Mesendoderm (in vitro differentiated cells): Measurements from ENCODE around the gene KCTD21.

Source experiments
- DNase-seq: peaks from one replicate; pipeline ENCODE4 v3.0.0; 2013
- H2AK5ac ChIP-seq: 2 replicates; pipeline ENCODE4 v1.6.1; 2013; ENCODE audit warnings: low read length, inconsistent platforms
- H2BK120ac ChIP-seq: 2 replicates; pipeline ENCODE4 v1.6.1; 2013; ENCODE audit warnings: low read depth, mild to moderate bottlenecking, low read length, moderate library complexity, mixed read lengths
- H2BK15ac ChIP-seq: replicated peaks from 2 replicates; pipeline ENCODE4 v1.6.1; 2013; ENCODE audit warnings: low read depth, mild to moderate bottlenecking, moderate library complexity
- H2BK5ac ChIP-seq: 2 replicates; pipeline ENCODE4 v1.6.1; 2013; ENCODE audit warnings: low read length, inconsistent platforms
- H3K18ac ChIP-seq: 2 replicates; pipeline ENCODE4 v1.6.1; 2013; ENCODE audit warnings: mild to moderate bottlenecking, low read length, mixed read lengths
- H3K23ac ChIP-seq: one replicate; pipeline ENCODE4 v1.6.1; 2013; ENCODE audit warnings: low read length
- H3K27ac ChIP-seq: 2 replicates; pipeline ENCODE4 v1.5.1; 2013; ENCODE audit warnings: low read depth, mild to moderate bottlenecking, inconsistent platforms, low read length, moderate library complexity
- H3K27me3 ChIP-seq: 2 replicates; pipeline ENCODE4 v1.6.1; 2013; ENCODE audit warnings: low read length, control low read depth, mild to moderate bottlenecking, inconsistent platforms; ENCODE audit not compliant: insufficient read depth, poor library complexity
- H3K36me3 ChIP-seq: 2 replicates; pipeline ENCODE4 v1.6.1; 2013; ENCODE audit warnings: low read length, inconsistent platforms; ENCODE audit not compliant: control insufficient read depth, insufficient read depth
- H3K4ac ChIP-seq: one replicate; pipeline ENCODE4 v1.6.1; 2013; ENCODE audit warnings: low read depth, mild to moderate bottlenecking, low read length, moderate library complexity
- H3K4me1 ChIP-seq: 2 replicates; pipeline ENCODE4 v1.6.1; 2013; ENCODE audit warnings: low read depth, low read length, inconsistent platforms; ENCODE audit not compliant: control insufficient read depth
- H3K4me2 ChIP-seq: 2 replicates; pipeline ENCODE4 v1.6.1; 2013; ENCODE audit warnings: low read length
- H3K4me3 ChIP-seq: 2 replicates; pipeline ENCODE4 v1.5.1; 2013; ENCODE audit warnings: mild to moderate bottlenecking, low read length
- H3K56ac ChIP-seq: one replicate; pipeline ENCODE4 v1.6.1; 2013; ENCODE audit warnings: low read length
- H3K79me1 ChIP-seq: 2 replicates; pipeline ENCODE4 v1.6.1; 2013; ENCODE audit warnings: low read length, inconsistent platforms
- H3K79me2 ChIP-seq: 2 replicates; pipeline ENCODE4 v1.6.1; 2013; ENCODE audit warnings: mild to moderate bottlenecking, low read length; ENCODE audit not compliant: control insufficient read depth, insufficient read depth
- H3K9ac ChIP-seq: 2 replicates; pipeline ENCODE4 v1.6.1; 2013; ENCODE audit warnings: low read length, inconsistent platforms
- H4K5ac ChIP-seq: one replicate; pipeline ENCODE4 v1.6.1; 2013; ENCODE audit warnings: low read length
- H4K8ac ChIP-seq: one replicate; pipeline ENCODE4 v1.6.1; 2013; ENCODE audit warnings: low read depth, mild to moderate bottlenecking, control low read depth, low read length, moderate library complexity
- WGBS: extraction: QIAGEN DNeasy Blood & Tissue Kit; methylation state at CpG from one replicate; pipeline ENCODE4 v1.1.7; 2013; ENCODE audit warnings: low lambda C conversion rate, missing lambda C conversion rate; ENCODE audit not compliant: insufficient coverage; ENCODE audit errors: extremely low coverage; 5-methylcytosine and 5-hydroxymethylcytosine counted together

KCTD21 gene

GRCh38 chr11:78139422-78140391, 48.7 kb downstream of the KCTD21 start, which contains the start of gene ALG8:
TSS of gene ALG8 (minus strand) at chr11:78139626. CDS start at chr11:78139588, 38 bp downstream.
- Histone ChIP-seq H2BK120ac (no peak within 1 kb of the TSS), H2BK15ac (no peak within 1 kb of the TSS), H3K4me1 (peaks cover 4% of the 10 kb centered on the region), H3K36me3 (no peaks in the 10 kb centered on the region), H2BK5ac (peak within 1 kb of the TSS; percentile 92), H3K9ac (peak within 1 kb of the TSS; percentile 99), H3K27ac (peak within 1 kb of the TSS; percentile 13), H3K27me3 (no peaks in the 10 kb centered on the region), H2AK5ac (peak within 1 kb of the TSS; percentile 99), H3K56ac (peak within 1 kb of the TSS; percentile 100), H3K79me1 (peaks cover 9% of the 10 kb centered on the region), H3K4ac (peak within 1 kb of the TSS; percentile 97), H3K79me2 (peaks cover 10% of the 10 kb centered on the region), H3K4me2 (peak within 1 kb of the TSS; percentile 91), H3K23ac (no peak within 1 kb of the TSS), H3K18ac (peak within 1 kb of the TSS; percentile 91), H3K4me3 (peak within 1 kb of the TSS; percentile 85), H4K8ac (peak within 1 kb of the TSS; percentile 92), H4K5ac (peak within 1 kb of the TSS; percentile 99)
- DNase-seq = peak; percentile 97
- WGBS = no CpG with 5 or more reads among the region's 52 CpGs

DNA sequence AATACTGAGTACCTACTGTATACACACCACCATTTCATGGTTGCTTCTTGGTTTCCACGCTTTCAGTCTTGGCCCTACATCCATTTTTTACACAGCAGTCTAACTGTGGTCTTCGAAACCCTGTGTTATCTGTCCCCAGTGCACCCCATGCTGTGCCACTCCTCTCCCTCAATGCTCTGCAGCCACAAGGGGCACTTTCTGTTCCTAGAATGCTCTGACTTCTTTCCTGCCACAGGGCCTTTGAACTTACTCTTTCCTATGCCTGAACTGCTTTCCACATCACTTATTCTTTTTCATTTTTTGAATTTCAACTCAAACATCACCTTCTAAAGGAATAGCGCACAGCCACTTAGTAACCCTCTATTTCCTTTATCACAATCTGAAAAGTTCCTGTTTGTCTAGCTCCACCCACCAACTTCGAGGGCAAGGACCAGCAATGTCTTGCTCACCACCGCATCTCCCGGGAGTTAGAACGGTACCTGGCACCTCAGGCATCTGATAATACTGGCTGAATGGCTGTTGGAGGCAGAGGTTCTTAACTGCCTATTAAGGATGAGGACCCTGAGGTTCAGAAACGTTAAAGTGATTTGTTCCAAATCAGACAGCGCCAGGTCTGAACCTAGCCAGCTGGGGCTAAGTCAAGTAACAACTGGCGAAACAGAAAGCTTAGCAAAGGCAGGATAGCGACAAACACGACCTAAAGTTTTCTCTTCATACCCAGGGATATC, 49.6 kb downstream of the KCTD21 start:
- peak overlapping the region; percentile 99 for H2AK5ac ChIP-seq
- peak; percentile 66 for DNase-seq
- peak overlapping the region; percentile 100 for H3K56ac ChIP-seq
- H2BK15ac ChIP-seq = no peak overlapping the region
- H3K4me2 ChIP-seq = peak overlapping the region; percentile 91
- peak overlapping the region; percentile 99 for H4K5ac ChIP-seq
- peak overlapping the region; percentile 99 for H3K9ac ChIP-seq
- peaks cover 9% of the 10 kb centered on the region for H3K79me1 ChIP-seq
- no CpG with 5 or more reads among the region's 12 CpGs for WGBS
- peak overlapping the region; percentile 85 for H3K4me3 ChIP-seq
- peak overlapping the region; percentile 87 for H4K8ac ChIP-seq
- no peak overlapping the region for H2BK120ac ChIP-seq
- H3K23ac ChIP-seq = no peak overlapping the region
- H3K4ac ChIP-seq = peak overlapping the region; percentile 97
- peak overlapping the region; percentile 92 for H2BK5ac ChIP-seq
- H3K79me2 ChIP-seq = peaks cover 10% of the 10 kb centered on the region
- peaks cover 4% of the 10 kb centered on the region for H3K4me1 ChIP-seq
- H3K27me3 ChIP-seq = no peaks in the 10 kb centered on the region
- H3K27ac ChIP-seq = peak overlapping the region; percentile 13
- peak overlapping the region; percentile 91 for H3K18ac ChIP-seq
- H3K36me3 ChIP-seq = no peaks in the 10 kb centered on the region

GRCh38 chr11:78138291-78138690, 50.1 kb downstream of the KCTD21 start:
- Histone ChIP-seq H3K79me1 (peaks cover 9% of the 10 kb centered on the region), H3K4me1 (peaks cover 4% of the 10 kb centered on the region), H3K79me2 (peaks cover 10% of the 10 kb centered on the region), H2AK5ac (no peak overlapping the region), H3K4me2 (peak overlapping the region; percentile 91), H3K4me3 (no peak overlapping the region), H2BK120ac (no peak overlapping the region), H3K27ac (no peak overlapping the region), H3K56ac (peak overlapping the region; percentile 53), H3K27me3 (no peaks in the 10 kb centered on the region), H3K9ac (no peak overlapping the region), H3K4ac (no peak overlapping the region), H3K23ac (no peak overlapping the region), H2BK5ac (no peak overlapping the region), H2BK15ac (no peak overlapping the region), H4K5ac (no peak overlapping the region), H4K8ac (no peak overlapping the region), H3K36me3 (no peaks in the 10 kb centered on the region), H3K18ac (no peak overlapping the region)
- no CpG with 5 or more reads among the region's 4 CpGs for WGBS
- no peak for DNase-seq

DNA sequence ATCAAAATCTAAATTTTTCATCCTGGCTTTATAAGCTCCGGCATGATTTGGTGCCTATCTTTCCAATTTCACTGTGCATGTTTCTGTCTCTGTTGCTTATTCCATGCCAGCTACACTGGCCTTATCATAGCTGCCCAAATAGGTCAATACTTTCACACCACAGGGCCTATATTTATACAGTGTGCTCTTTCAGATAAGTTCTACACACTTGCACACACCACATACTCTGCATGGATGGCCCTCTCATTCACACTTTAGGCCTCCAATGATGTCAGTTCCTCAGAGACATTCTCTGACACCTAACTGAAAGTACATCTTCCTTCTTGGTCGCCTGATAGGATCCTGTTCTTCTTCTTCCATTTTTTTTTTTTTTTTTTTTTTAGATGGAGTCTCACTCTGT, 56.0 kb downstream of the KCTD21 start:
- no peaks in the 10 kb centered on the region for H3K27me3 ChIP-seq
- no peak overlapping the region for H3K18ac ChIP-seq
- H2BK120ac ChIP-seq = no peak overlapping the region
- no peak overlapping the region for H3K23ac ChIP-seq
- no peak overlapping the region for H2AK5ac ChIP-seq
- H3K56ac ChIP-seq = no peak overlapping the region
- H3K4me2 ChIP-seq = no peak overlapping the region
- H3K4me1 ChIP-seq = no peaks in the 10 kb centered on the region
- no peak overlapping the region for H3K4ac ChIP-seq
- WGBS = no CpG with 5 or more reads among the region's 2 CpGs
- no peak overlapping the region for H4K8ac ChIP-seq
- H3K4me3 ChIP-seq = no peak overlapping the region
- no peak overlapping the region for H3K9ac ChIP-seq
- H3K79me1 ChIP-seq = peaks cover 3% of the 10 kb centered on the region
- no peak for DNase-seq
- no peak overlapping the region for H2BK15ac ChIP-seq
- H3K27ac ChIP-seq = no peak overlapping the region
- H3K36me3 ChIP-seq = no peaks in the 10 kb centered on the region
- H4K5ac ChIP-seq = no peak overlapping the region
- H3K79me2 ChIP-seq = no peaks in the 10 kb centered on the region
- H2BK5ac ChIP-seq = no peak overlapping the region

- no peaks in the 10 kb centered on the region for H3K79me2 ChIP-seq
- H2BK5ac ChIP-seq = no peak overlapping the region
- H2AK5ac ChIP-seq = no peak overlapping the region
- H3K27ac ChIP-seq = no peak overlapping the region
- H3K27me3 ChIP-seq = no peaks in the 10 kb centered on the region
- H3K4me1 ChIP-seq = no peaks in the 10 kb centered on the region
- no peak overlapping the region for H2BK15ac ChIP-seq
- no peaks in the 10 kb centered on the region for H3K36me3 ChIP-seq
- H3K4me2 ChIP-seq = no peak overlapping the region
- H3K9ac ChIP-seq = no peak overlapping the region
- H3K4me3 ChIP-seq = no peak overlapping the region
- H4K8ac ChIP-seq = no peak overlapping the region
- no peak overlapping the region for H3K56ac ChIP-seq
- H3K18ac ChIP-seq = no peak overlapping the region
- H3K79me1 ChIP-seq = peaks cover 3% of the 10 kb centered on the region
- no peak overlapping the region for H3K23ac ChIP-seq
- no peak for DNase-seq
- H2BK120ac ChIP-seq = no peak overlapping the region
- H3K4ac ChIP-seq = no peak overlapping the region
- WGBS = no CpG with 5 or more reads among the region's 3 CpGs
- H4K5ac ChIP-seq = no peak overlapping the region
Measured at GRCh38 chr11:78131956-78132355, 56.5 kb downstream of the KCTD21 start.
